ENCODE measurements around the gene ANXA2. TPM values are rescaled to one million over a fixed set of nuclear protein-coding genes. Genes with fewer than 3 reads are reported as not detected.

Gene ANXA2
- 100 to 1,000 TPM; 382 to 422 TPM for total RNA-seq

DNA sequence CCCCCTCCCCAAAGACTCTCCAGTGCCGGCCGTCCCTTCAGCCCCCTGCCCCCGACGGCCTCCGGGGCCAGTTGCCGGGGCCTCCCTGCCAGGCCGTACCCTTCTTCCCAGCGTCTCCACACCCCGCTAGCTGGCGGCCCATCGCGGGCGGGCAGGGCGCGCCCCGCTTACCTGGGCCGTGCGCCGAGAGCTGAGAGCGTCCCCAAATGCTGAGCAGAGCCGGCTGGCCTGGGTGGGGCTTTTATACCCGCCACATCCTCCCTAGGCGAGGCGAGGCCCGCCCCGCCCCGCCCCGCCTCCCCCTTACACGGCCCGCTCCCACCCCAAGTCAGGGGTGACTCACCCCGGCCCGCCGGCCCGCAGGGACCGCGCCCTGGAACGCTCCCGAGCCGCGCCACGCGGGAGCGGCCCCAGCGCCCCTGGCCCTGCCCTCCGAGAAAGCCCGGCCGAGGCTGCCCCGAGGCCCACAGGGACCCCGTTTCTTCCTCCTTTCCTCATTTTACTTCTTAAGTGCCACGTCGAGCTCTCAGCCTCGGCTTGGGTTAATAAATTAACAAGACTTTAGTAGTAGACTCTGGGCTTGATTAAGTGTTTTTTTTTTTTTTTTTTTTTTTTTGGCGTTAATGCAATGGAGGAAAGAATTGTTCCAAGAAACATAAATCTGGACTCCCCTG is at the start of gene ANXA2:
ANXA2 (minus strand) TSS at position 215 of the 674 bp plus-strand sequence. CDS start 11,911 bp downstream, outside the sequence.
- DNase-seq (peak; percentile 92), ATAC-seq (peak; percentile 83)
- peaks cover 44% of the 10 kb centered on the region for H3K36me3 Mint-ChIP-seq
- H3K27ac Mint-ChIP-seq: peak within 1 kb of the TSS; percentile 95
- CTCF ChIA-PET: interaction anchor here (0.7 to 1.5 kb wide), 8 partner anchors 9 to 657 kb away, joined by 3 to 16 read pairs (median 4); partner anchors contain the start of gene ICE2
- H3K27me3 Mint-ChIP-seq: peaks cover 9% of the 10 kb centered on the region
- H3K9me3 Mint-ChIP-seq (ENCODE audit: low read depth): no peaks in the 10 kb centered on the region
- H3K4me1 Mint-ChIP-seq: peaks cover 52% of the 10 kb centered on the region
- H3K4me3 Mint-ChIP-seq: peak within 1 kb of the TSS; percentile 95

DNA sequence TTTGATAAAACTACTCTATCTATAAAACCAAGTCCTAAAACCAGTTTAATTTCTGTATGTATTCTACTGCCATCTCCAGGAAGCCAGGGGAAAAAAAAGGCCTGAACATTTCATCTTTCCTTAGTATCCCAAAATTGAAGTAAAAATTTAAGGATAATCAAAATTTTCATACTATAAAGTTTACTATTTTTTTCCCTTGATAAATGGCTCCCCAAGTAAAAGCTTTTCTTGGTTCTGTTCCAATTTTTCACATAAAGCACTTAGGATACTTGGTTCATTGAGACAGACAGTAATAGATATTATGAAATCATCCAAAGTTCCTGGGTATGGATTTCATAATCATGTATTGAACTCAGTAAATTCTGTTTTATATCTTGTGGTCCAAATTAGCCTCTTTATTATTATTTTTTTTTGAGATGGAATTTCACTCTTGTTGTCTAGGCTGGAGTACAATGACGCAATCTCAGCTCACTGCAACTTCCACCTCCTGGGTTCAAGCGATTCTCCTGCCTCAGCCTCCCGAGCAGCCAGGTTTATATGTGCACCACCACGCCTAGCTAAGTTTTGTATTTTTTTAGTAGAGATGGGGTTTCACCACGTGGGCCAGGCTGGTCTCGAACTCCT is 46.6 kb upstream of the ANXA2 start:
- H3K27ac Mint-ChIP-seq: no peak overlapping the region
- no peaks in the 10 kb centered on the region for H3K27me3 Mint-ChIP-seq
- ATAC-seq: no peak
- no peak for DNase-seq
- no peaks in the 10 kb centered on the region for H3K9me3 Mint-ChIP-seq (ENCODE audit: low read depth)
- H3K4me3 Mint-ChIP-seq: no peak overlapping the region
- peaks cover 18% of the 10 kb centered on the region for H3K36me3 Mint-ChIP-seq
- H3K4me1 Mint-ChIP-seq: peaks cover 3% of the 10 kb centered on the region
- CTCF ChIA-PET: interaction anchor here (0.8 to 1.6 kb wide), 6 partner anchors 46 to 116 kb away, joined by 3 to 5 read pairs (median 4); no protein-coding TSS in a partner anchor

- Mint-ChIP-seq H3K4me3 (no peak overlapping the region), H3K27ac (no peak overlapping the region), H3K4me1 (peaks cover 3% of the 10 kb centered on the region), H3K9me3 (ENCODE audit: low read depth) (no peaks in the 10 kb centered on the region), H3K36me3 (peaks cover 15% of the 10 kb centered on the region), H3K27me3 (no peaks in the 10 kb centered on the region)
- CTCF ChIA-PET: interaction anchor here (0.9 to 1.8 kb wide), 5 partner anchors 10 to 114 kb away, joined by 3 to 4 read pairs (median 3); no protein-coding TSS in a partner anchor
- ATAC-seq (no peak), DNase-seq (no peak)
Measured at GRCh38 chr15:60442763-60443162, 45.0 kb upstream of the ANXA2 start.

GRCh38 chr15:60442031-60442650 is 44.4 kb upstream of the ANXA2 start:
- DNase-seq: no peak
- H3K4me3 Mint-ChIP-seq: no peak overlapping the region
- no peak overlapping the region for H3K27ac Mint-ChIP-seq
- H3K9me3 Mint-ChIP-seq (ENCODE audit: low read depth): no peaks in the 10 kb centered on the region
- H3K27me3 Mint-ChIP-seq: no peaks in the 10 kb centered on the region
- peaks cover 3% of the 10 kb centered on the region for H3K4me1 Mint-ChIP-seq
- peaks cover 12% of the 10 kb centered on the region for H3K36me3 Mint-ChIP-seq
- no peak for ATAC-seq
- CTCF ChIA-PET: interaction anchor here (0.9 to 1.8 kb wide), 5 partner anchors 10 to 114 kb away, joined by 3 to 4 read pairs (median 3); no protein-coding TSS in a partner anchor

- Mint-ChIP-seq H3K27me3 (no peaks in the 10 kb centered on the region), H3K4me3 (no peak overlapping the region), H3K27ac (no peak overlapping the region), H3K9me3 (ENCODE audit: low read depth) (no peaks in the 10 kb centered on the region), H3K36me3 (peaks cover 10% of the 10 kb centered on the region), H3K4me1 (peaks cover 3% of the 10 kb centered on the region)
- ATAC-seq: no peak
- CTCF ChIA-PET: interaction anchor here (1.8 kb wide), 1 partner anchor 82 kb away, joined by 4 read pairs; no protein-coding TSS in a partner anchor
- no peak for DNase-seq
Measured at GRCh38 chr15:60441331-60441730, 43.5 kb upstream of the ANXA2 start.

DNA sequence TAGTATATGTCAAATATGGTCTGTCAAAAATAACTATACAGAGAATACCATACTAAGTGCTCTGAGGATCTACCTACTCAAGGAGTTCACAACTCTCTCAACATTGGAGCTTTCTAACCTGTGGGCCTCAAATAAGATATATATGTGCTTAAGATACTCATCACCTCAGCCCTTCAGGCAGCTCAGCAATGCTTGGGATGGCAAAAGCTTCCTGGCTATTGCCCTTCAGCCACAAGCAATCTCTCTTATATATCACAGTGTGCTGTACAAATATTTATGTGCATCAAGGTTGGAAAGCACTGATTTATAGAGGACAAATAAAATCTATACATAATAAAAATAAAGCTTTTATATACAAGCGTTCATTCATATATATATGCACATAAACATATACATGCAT is 40.9 kb upstream of the ANXA2 start:
- Mint-ChIP-seq H3K9me3 (ENCODE audit: low read depth) (no peaks in the 10 kb centered on the region), H3K36me3 (peaks cover 12% of the 10 kb centered on the region), H3K27ac (no peak overlapping the region), H3K4me3 (no peak overlapping the region), H3K27me3 (no peaks in the 10 kb centered on the region), H3K4me1 (peaks cover 3% of the 10 kb centered on the region)
- CTCF ChIA-PET: no interaction called here
- DNase-seq: no peak
- ATAC-seq: no peak

DNA sequence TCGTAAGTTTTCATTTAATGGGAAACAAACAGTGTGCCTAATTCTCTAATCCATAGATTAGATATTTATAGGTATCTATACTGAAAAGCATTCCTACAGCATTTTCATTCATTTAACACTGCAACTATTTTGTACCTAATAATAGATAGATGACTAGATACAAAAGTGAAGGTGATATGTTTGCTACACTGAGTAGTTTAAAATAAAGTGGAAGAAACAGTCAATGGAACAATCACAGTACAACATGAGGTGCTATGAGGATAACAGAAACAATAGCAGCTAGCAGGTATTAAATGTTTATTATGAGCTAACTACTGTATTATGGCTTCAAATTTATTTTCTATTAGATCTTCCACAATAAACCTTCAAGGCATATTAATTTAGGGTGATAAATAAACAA is 31.1 kb upstream of the ANXA2 start:
- no peak overlapping the region for H3K4me3 Mint-ChIP-seq
- ATAC-seq: no peak
- CTCF ChIA-PET: no interaction called here

DNA sequence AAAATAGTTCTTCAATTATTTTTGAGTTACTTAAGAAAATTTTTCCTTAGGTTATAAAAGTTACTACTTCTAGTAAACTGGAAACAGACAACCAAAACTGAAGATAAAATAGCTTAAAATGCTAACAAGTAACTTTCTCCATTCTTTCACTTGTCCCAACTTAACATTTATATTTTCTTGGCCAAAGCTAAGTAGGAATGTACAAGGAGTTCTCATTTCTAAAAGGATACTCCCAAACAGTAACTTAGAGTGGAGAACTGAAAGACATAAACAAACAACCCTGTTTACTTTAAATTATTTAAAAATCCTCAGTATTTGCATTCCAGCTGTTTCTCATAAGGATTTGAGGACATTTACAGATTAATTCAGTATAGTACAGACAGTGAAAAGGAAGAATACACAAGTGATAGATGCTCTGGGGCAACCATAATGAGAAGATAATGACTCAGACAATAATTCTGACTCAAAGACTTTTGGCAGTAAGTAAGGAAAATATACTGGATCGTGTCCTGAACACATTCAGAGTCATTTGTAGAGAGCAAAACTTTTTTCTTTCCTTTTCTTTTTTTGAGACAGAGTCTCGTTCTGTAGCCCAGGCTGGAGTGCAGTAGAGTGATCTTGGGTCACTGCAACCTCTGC is 29.2 kb upstream of the ANXA2 start:
- Mint-ChIP-seq H3K27me3 (no peaks in the 10 kb centered on the region), H3K4me1 (peaks cover 1% of the 10 kb centered on the region), H3K36me3 (peaks cover 30% of the 10 kb centered on the region), H3K4me3 (no peak overlapping the region), H3K27ac (no peak overlapping the region), H3K9me3 (ENCODE audit: low read depth) (no peaks in the 10 kb centered on the region)
- ATAC-seq (no peak), DNase-seq (no peak)
- CTCF ChIA-PET: interaction anchor here (0.5 kb wide), 1 partner anchor 859 kb away, joined by 4 read pairs; no protein-coding TSS in a partner anchor

More for the DNA sequence above, 31.1 kb upstream of the ANXA2 start:
- Mint-ChIP-seq H3K4me1 (peaks cover under 1% of the 10 kb centered on the region), H3K27ac (no peak overlapping the region), H3K27me3 (no peaks in the 10 kb centered on the region), H3K9me3 (ENCODE audit: low read depth) (no peaks in the 10 kb centered on the region), H3K36me3 (peaks cover 26% of the 10 kb centered on the region)
- no peak for DNase-seq

- H3K36me3 Mint-ChIP-seq: peaks cover 24% of the 10 kb centered on the region
- no peak for ATAC-seq
- no peak for DNase-seq
- H3K9me3 Mint-ChIP-seq (ENCODE audit: low read depth): no peaks in the 10 kb centered on the region
- peaks cover 1% of the 10 kb centered on the region for H3K4me1 Mint-ChIP-seq
- CTCF ChIA-PET: no interaction called here
- H3K4me3 Mint-ChIP-seq: no peak overlapping the region
- H3K27ac Mint-ChIP-seq: no peak overlapping the region
- no peaks in the 10 kb centered on the region for H3K27me3 Mint-ChIP-seq
Measured at GRCh38 chr15:60425461-60425860, 27.7 kb upstream of the ANXA2 start.

- peaks cover 1% of the 10 kb centered on the region for H3K4me1 Mint-ChIP-seq
- ATAC-seq (no peak), DNase-seq (no peak)
- H3K4me3 Mint-ChIP-seq: no peak overlapping the region
- peak overlapping the region; percentile 7 for H3K27ac Mint-ChIP-seq
- no peaks in the 10 kb centered on the region for H3K27me3 Mint-ChIP-seq
- H3K9me3 Mint-ChIP-seq (ENCODE audit: low read depth): no peaks in the 10 kb centered on the region
- H3K36me3 Mint-ChIP-seq: peaks cover 20% of the 10 kb centered on the region
- CTCF ChIA-PET: no interaction called here
Measured at GRCh38 chr15:60424006-60424405, 26.2 kb upstream of the ANXA2 start.

DNA sequence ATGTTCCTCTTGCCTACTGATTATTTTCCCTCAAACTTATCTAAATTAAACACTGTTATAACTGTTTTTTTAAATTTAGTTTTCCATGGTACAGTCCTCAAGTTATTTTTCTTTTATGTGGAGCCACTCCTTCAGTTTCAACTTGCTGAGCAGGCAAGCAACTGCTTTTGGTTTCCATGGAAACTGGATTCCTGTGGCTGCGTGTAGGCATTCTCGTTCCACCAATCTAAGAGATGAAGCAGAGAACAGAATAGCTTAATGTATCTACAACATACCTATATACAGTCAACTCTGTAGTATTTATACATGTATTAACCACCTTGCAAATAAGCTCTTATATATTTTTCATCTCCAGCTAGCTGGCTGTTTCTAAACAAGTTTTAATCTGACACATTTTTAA is 25.8 kb upstream of the ANXA2 start:
- H3K27ac Mint-ChIP-seq: no peak overlapping the region
- no peaks in the 10 kb centered on the region for H3K27me3 Mint-ChIP-seq
- ATAC-seq (no peak), DNase-seq (no peak)
- CTCF ChIA-PET: no interaction called here
- no peaks in the 10 kb centered on the region for H3K9me3 Mint-ChIP-seq (ENCODE audit: low read depth)
- peaks cover 1% of the 10 kb centered on the region for H3K4me1 Mint-ChIP-seq
- peaks cover 20% of the 10 kb centered on the region for H3K36me3 Mint-ChIP-seq
- no peak overlapping the region for H3K4me3 Mint-ChIP-seq

- CTCF ChIA-PET: no interaction called here
- peaks cover 1% of the 10 kb centered on the region for H3K4me1 Mint-ChIP-seq
- no peaks in the 10 kb centered on the region for H3K9me3 Mint-ChIP-seq (ENCODE audit: low read depth)
- H3K27ac Mint-ChIP-seq: no peak overlapping the region
- DNase-seq: no peak
- H3K4me3 Mint-ChIP-seq: no peak overlapping the region
- no peaks in the 10 kb centered on the region for H3K27me3 Mint-ChIP-seq
- no peak for ATAC-seq
- H3K36me3 Mint-ChIP-seq: peaks cover 12% of the 10 kb centered on the region
Measured at GRCh38 chr15:60421544-60421943, 23.8 kb upstream of the ANXA2 start.

DNA sequence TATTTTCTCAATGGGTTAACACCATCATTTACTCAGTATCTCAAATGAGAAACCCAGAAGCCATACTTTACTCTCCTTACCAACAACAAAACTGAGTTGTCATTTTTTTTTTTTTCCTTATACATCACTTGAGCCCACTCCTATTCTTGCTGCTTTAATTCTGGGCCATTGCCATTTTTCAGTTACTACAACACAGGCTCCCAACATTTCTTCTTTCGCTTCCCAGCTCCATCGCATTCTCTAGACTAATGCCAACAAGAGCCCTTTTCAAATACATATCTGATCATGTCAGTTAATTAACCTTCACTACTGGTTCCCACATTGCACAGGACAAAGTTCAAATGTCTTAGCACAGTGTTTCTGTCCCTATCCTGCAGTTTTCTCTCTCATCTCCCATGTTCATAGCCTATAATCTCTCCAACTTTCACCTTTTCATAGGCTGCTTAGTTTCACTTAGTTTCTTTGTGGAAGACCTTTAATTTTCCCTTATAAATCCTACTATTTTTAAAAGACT is 22.5 kb upstream of the ANXA2 start:
- no peaks in the 10 kb centered on the region for H3K27me3 Mint-ChIP-seq
- no peak for DNase-seq
- H3K4me1 Mint-ChIP-seq: peaks cover 1% of the 10 kb centered on the region
- ATAC-seq: no peak
- no peak overlapping the region for H3K27ac Mint-ChIP-seq
- H3K4me3 Mint-ChIP-seq: no peak overlapping the region
- CTCF ChIA-PET: interaction anchor here (0.6 to 0.8 kb wide), 2 partner anchors 22 to 58 kb away, joined by 3 read pairs; no protein-coding TSS in a partner anchor
- H3K36me3 Mint-ChIP-seq: peaks cover 12% of the 10 kb centered on the region
- no peaks in the 10 kb centered on the region for H3K9me3 Mint-ChIP-seq (ENCODE audit: low read depth)
